ENCODE measurements around the gene TRIM36.

DNA sequence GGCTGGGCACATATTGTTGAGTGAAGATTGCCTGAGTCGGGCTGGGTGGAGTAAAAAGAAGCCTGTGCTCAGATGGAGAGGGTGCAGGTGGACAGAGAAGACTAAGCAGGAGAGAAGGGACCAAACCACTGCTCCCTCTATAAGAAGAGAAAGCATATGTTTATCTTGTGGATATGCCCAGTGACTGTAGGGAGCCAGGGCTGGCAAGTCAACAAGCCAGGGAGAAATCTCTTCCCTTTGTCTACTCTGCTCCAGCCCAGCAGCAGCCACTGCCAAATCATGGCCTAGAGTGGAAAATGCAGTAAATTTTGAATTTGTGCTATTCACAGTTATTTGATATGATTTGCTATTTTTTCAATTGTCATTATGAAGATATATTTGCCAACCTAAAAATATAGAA is 33.2 kb upstream of the TRIM36 start:
- TF ChIP-seq, protein P1, sequence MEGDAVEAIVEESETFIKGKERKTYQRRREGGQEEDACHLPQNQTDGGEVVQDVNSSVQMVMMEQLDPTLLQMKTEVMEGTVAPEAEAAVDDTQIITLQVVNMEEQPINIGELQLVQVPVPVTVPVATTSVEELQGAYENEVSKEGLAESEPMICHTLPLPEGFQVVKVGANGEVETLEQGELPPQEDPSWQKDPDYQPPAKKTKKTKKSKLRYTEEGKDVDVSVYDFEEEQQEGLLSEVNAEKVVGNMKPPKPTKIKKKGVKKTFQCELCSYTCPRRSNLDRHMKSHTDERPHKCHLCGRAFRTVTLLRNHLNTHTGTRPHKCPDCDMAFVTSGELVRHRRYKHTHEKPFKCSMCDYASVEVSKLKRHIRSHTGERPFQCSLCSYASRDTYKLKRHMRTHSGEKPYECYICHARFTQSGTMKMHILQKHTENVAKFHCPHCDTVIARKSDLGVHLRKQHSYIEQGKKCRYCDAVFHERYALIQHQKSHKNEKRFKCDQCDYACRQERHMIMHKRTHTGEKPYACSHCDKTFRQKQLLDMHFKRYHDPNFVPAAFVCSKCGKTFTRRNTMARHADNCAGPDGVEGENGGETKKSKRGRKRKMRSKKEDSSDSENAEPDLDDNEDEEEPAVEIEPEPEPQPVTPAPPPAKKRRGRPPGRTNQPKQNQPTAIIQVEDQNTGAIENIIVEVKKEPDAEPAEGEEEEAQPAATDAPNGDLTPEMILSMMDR (IDR thresholded peaks at IDR 0.05): no peak
- TF ChIP-seq POLR2A (IDR thresholded peaks at IDR 0.05): no peak
